Prostate gland (tissue), 2 donors: Measurements from ENCODE around the gene LIPT1.

Experiments
- POLR2A ChIP-seq: fragments of 450-650 bp; IDR thresholded peaks from one replicate; pipeline ENCODE4 v1.6.1; 2016; ENCODE audit warnings: antibody characterized with exemption, mild to moderate bottlenecking
- POLR2AphosphoS5 ChIP-seq: sonication (generic); formaldehyde crosslinking; IDR thresholded peaks from one replicate; pipeline ENCODE4 v1.6.1; 2017; ENCODE audit warnings: antibody characterized with exemption
- TF ChIP-seq, protein P1 (sequence below), 4 experiments: fragments of 200-600 bp in 2 of 4; fragments of 450-650 bp in 2 of 4; sonication (generic) in 2 of 4; IDR thresholded peaks; 1 replicate in 3 of 4; 2 replicates in 1 of 4; pipeline ENCODE4 v1.5.1; 2016 to 2019; ENCODE audit warnings: antibody characterized with exemption in 4 of 4, mild to moderate bottlenecking in 2 of 4, moderate library complexity in 2 of 4

DNA sequence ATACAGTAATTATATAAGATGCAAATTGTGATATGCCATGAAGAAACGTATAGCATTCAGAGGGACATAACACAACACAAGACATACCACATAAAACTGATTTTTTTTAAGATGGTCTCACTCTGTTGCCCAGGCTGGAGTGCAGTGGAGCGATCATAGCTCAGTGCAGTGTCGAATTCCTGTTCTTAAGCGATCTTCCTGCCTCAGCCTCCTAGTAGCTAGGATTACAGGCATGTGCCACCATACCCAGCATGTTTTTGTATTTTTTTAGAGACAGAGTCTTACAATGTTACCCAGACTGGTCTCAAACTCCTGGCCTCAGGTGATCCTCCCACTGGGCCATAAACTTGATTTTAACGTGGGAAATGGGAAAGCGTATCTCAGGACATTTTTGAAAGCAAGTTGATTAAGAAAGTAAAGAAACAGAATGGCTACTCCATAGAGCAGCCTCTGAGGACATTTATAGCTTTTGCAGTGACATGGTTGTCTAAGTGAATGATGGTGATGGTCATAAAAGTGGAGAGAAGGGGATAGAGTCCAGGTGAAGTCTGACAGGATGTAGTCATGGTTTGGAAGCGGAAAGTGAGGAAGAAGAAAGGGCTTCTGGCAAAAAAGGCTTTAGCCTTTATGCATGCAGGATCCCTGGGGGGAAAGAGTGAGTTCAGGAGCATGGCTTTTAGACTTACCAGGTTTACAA is 2.4 kb upstream of the LIPT1 start:
- no peak for TF ChIP-seq POLR2A
- TF ChIP-seq, protein P1, sequence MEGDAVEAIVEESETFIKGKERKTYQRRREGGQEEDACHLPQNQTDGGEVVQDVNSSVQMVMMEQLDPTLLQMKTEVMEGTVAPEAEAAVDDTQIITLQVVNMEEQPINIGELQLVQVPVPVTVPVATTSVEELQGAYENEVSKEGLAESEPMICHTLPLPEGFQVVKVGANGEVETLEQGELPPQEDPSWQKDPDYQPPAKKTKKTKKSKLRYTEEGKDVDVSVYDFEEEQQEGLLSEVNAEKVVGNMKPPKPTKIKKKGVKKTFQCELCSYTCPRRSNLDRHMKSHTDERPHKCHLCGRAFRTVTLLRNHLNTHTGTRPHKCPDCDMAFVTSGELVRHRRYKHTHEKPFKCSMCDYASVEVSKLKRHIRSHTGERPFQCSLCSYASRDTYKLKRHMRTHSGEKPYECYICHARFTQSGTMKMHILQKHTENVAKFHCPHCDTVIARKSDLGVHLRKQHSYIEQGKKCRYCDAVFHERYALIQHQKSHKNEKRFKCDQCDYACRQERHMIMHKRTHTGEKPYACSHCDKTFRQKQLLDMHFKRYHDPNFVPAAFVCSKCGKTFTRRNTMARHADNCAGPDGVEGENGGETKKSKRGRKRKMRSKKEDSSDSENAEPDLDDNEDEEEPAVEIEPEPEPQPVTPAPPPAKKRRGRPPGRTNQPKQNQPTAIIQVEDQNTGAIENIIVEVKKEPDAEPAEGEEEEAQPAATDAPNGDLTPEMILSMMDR (IDR thresholded peaks at IDR 0.05), result no peak
- no peak for TF ChIP-seq POLR2AphosphoS5
